ENCODE data around the gene NR3C2. TPM values are rescaled to one million over a fixed set of nuclear protein-coding genes. Genes with fewer than 3 reads are reported as not detected.

NR3C2 gene
- total RNA-seq, 1 experiment from 2014 or later: 2.7 TPM

DNA sequence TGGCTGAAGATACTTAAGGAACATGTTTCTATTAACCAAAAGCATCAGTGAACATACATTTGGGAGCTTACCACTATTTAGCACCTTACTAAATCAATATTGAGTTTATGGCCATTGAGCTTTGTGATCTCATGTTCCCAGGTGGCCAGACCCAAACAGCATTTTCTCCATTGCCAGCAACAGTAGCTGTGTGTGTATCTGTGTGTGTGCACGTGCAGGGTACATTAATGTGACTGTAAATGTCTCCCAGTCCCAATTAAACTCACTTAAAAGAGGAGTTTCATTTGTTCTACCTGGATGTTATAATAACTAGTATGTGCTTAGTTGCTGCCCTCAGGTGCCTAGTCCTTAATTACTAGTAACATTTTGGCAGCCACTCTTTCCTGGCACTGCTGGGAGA is 282.4 kb downstream of the NR3C2 start:
- H3K4me2 ChIP-seq (ENCODE audit: low read length): no peak overlapping the region
- BruUV-seq (replicated peaks): no TSS peak
- DNase-seq (ENCODE audit: low read depth, low spot score) (no peak), ATAC-seq (no peak)
- POLR2A ChIA-PET: no interaction called here
- H4K20me1 ChIP-seq (ENCODE audit: insufficient read depth): no peaks in the 10 kb centered on the region
- H3K4me3 ChIP-seq (replicated peaks in 1 of 2; ENCODE audit: low read depth in 1 of 2, low read length in 2 of 2): no peak overlapping the region
- no peaks in the 10 kb centered on the region for H3K4me1 ChIP-seq (ENCODE audit: control insufficient read depth in 1 of 2, insufficient read depth in 2 of 2, low read length in 2 of 2)
- no peaks in the 10 kb centered on the region for H3K9me3 ChIP-seq (ENCODE audit: control insufficient read depth in 1 of 2, insufficient read depth in 1 of 2, low read depth in 1 of 2, low read length in 2 of 2)
- CTCF ChIA-PET: no interaction called here
- no peaks in the 10 kb centered on the region for H3K79me2 ChIP-seq (ENCODE audit: insufficient read depth, low read length)
- no peak overlapping the region for H3K27ac ChIP-seq (ENCODE audit: low read depth, low read length)
- intact Hi-C loops (cut with micrococcal nuclease): no loop called here
- no peaks in the 10 kb centered on the region for H3K9me2 ChIP-seq (ENCODE audit: insufficient read depth)
- H3K9ac ChIP-seq (ENCODE audit: low read length): no peak overlapping the region
- RAD21 ChIA-PET (ENCODE audit: low non-redundant PET in 1 of 2, low total read pairs in 2 of 2, uncharacterized antibody in 2 of 2, unreplicated experiment in 2 of 2): no interaction called here
- no peaks in the 10 kb centered on the region for H3K27me3 ChIP-seq (ENCODE audit: insufficient read depth, low read length)
- TF ChIP-seq TCF7L2 (IDR thresholded peaks at IDR 0.05; ENCODE audit: borderline replicate concordance, extremely low read depth, insufficient read depth, insufficient read length) (no peak), CBX3 (IDR thresholded peaks at IDR 0.05; ENCODE audit: low read depth) (no peak), CEBPB (IDR thresholded peaks at IDR 0.05; ENCODE audit: low read depth) (no peak), JUND (IDR thresholded peaks at IDR 0.05) (no peak), ZFX (IDR thresholded peaks at IDR 0.05) (no peak), SIN3A (IDR thresholded peaks at IDR 0.05; ENCODE audit: low read depth) (no peak), FOSL1 (IDR thresholded peaks at IDR 0.05; ENCODE audit: low read depth) (no peak), POLR2A (IDR thresholded peaks at IDR 0.05; ENCODE audit: borderline replicate concordance, extremely low read depth, insufficient read depth, insufficient read length) (no peak), ZNF274 (IDR thresholded peaks at IDR 0.05; ENCODE audit: low read depth, low read length) (no peak), RAD21 (IDR thresholded peaks at IDR 0.05; ENCODE audit: low read depth) (no peak), YY1 (IDR thresholded peaks at IDR 0.05; ENCODE audit: extremely low read depth, insufficient replicate concordance, low read depth, low read length) (no peak), EGR1 (IDR thresholded peaks at IDR 0.05; ENCODE audit: low read depth) (no peak)
- TF ChIP-seq, protein P1, sequence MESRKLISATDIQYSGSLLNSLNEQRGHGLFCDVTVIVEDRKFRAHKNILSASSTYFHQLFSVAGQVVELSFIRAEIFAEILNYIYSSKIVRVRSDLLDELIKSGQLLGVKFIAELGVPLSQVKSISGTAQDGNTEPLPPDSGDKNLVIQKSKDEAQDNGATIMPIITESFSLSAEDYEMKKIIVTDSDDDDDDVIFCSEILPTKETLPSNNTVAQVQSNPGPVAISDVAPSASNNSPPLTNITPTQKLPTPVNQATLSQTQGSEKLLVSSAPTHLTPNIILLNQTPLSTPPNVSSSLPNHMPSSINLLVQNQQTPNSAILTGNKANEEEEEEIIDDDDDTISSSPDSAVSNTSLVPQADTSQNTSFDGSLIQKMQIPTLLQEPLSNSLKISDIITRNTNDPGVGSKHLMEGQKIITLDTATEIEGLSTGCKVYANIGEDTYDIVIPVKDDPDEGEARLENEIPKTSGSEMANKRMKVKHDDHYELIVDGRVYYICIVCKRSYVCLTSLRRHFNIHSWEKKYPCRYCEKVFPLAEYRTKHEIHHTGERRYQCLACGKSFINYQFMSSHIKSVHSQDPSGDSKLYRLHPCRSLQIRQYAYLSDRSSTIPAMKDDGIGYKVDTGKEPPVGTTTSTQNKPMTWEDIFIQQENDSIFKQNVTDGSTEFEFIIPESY (IDR thresholded peaks at IDR 0.05; ENCODE audit: extremely low read depth, insufficient replicate concordance, low read length): no peak
- TF ChIP-seq, protein P2, sequence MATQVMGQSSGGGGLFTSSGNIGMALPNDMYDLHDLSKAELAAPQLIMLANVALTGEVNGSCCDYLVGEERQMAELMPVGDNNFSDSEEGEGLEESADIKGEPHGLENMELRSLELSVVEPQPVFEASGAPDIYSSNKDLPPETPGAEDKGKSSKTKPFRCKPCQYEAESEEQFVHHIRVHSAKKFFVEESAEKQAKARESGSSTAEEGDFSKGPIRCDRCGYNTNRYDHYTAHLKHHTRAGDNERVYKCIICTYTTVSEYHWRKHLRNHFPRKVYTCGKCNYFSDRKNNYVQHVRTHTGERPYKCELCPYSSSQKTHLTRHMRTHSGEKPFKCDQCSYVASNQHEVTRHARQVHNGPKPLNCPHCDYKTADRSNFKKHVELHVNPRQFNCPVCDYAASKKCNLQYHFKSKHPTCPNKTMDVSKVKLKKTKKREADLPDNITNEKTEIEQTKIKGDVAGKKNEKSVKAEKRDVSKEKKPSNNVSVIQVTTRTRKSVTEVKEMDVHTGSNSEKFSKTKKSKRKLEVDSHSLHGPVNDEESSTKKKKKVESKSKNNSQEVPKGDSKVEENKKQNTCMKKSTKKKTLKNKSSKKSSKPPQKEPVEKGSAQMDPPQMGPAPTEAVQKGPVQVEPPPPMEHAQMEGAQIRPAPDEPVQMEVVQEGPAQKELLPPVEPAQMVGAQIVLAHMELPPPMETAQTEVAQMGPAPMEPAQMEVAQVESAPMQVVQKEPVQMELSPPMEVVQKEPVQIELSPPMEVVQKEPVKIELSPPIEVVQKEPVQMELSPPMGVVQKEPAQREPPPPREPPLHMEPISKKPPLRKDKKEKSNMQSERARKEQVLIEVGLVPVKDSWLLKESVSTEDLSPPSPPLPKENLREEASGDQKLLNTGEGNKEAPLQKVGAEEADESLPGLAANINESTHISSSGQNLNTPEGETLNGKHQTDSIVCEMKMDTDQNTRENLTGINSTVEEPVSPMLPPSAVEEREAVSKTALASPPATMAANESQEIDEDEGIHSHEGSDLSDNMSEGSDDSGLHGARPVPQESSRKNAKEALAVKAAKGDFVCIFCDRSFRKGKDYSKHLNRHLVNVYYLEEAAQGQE (IDR thresholded peaks at IDR 0.05; ENCODE audit: low read depth): no peak
- TF ChIP-seq, protein P3, sequence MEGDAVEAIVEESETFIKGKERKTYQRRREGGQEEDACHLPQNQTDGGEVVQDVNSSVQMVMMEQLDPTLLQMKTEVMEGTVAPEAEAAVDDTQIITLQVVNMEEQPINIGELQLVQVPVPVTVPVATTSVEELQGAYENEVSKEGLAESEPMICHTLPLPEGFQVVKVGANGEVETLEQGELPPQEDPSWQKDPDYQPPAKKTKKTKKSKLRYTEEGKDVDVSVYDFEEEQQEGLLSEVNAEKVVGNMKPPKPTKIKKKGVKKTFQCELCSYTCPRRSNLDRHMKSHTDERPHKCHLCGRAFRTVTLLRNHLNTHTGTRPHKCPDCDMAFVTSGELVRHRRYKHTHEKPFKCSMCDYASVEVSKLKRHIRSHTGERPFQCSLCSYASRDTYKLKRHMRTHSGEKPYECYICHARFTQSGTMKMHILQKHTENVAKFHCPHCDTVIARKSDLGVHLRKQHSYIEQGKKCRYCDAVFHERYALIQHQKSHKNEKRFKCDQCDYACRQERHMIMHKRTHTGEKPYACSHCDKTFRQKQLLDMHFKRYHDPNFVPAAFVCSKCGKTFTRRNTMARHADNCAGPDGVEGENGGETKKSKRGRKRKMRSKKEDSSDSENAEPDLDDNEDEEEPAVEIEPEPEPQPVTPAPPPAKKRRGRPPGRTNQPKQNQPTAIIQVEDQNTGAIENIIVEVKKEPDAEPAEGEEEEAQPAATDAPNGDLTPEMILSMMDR (IDR thresholded peaks at IDR 0.05 in 2 of 3, conservative IDR thresholded peaks at IDR 0.05 in 1 of 3; ENCODE audit: borderline replicate concordance in 1 of 3, insufficient read depth in 1 of 3, low read depth in 2 of 3, low read length in 2 of 3): no peak
- TF ChIP-seq, protein P4, sequence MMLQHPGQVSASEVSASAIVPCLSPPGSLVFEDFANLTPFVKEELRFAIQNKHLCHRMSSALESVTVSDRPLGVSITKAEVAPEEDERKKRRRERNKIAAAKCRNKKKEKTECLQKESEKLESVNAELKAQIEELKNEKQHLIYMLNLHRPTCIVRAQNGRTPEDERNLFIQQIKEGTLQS (IDR thresholded peaks at IDR 0.05): no peak
- H2AFZ ChIP-seq (ENCODE audit: low read depth, low read length, poor library complexity, severe bottlenecking): no peak overlapping the region
- no peaks in the 10 kb centered on the region for H3K36me3 ChIP-seq (ENCODE audit: control insufficient read depth in 1 of 2, insufficient read depth in 2 of 2, low read length in 2 of 2)
